Fibroblast of peridontal ligament (primary cell): Measurements from ENCODE around the gene PAPSS2.
A peak's percentile ranks its signal among the peaks of the same experiment; 100 is the strongest.
"Not testable (repeated sequence)": the region's sequence is repeated elsewhere in the genome, so short reads cannot be mapped to it uniquely, and the experiment has no call there.

ENCODE experiments used
- DNase-seq: peaks from one replicate; pipeline ENCODE4 v3.0.0-alpha.2; 2010; ENCODE audit errors: extremely low read depth

PAPSS2 gene

GRCh38 chr10:87705339-87705738 lies 45.7 kb downstream of the PAPSS2 start:
- peak; percentile 15 for DNase-seq

DNA sequence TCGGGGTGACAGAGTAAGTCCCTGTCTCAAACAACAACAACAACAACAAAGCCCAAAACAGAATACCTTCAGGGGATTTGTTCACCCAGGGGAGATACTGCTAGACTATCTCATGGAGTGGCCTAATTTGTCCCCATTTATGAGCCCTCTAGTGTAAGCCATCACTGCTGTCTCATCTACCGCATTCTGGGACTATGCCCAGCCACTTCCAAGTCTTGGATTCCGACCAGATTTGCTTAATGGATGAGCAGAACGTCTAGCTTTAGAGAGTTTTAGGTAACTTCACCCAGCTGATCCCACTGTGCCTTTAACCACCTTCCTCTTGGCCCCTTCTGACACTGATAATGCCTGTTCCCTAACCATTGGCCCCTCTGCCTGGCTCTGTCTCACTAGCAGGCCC lies 47.1 kb downstream of the PAPSS2 start:
- peak; percentile 16 for DNase-seq

- no peak for DNase-seq
Observed at GRCh38 chr10:87707254-87707653, 47.6 kb downstream of the PAPSS2 start.

- DNase-seq, result no peak
Observed at GRCh38 chr10:87712913-87713616, 53.4 kb downstream of the PAPSS2 start.

GRCh38 chr10:87713707-87714106 lies 54.0 kb downstream of the PAPSS2 start:
- no peak for DNase-seq

- DNase-seq, result no peak
Observed at GRCh38 chr10:87715552-87716347, 56.1 kb downstream of the PAPSS2 start.

DNA sequence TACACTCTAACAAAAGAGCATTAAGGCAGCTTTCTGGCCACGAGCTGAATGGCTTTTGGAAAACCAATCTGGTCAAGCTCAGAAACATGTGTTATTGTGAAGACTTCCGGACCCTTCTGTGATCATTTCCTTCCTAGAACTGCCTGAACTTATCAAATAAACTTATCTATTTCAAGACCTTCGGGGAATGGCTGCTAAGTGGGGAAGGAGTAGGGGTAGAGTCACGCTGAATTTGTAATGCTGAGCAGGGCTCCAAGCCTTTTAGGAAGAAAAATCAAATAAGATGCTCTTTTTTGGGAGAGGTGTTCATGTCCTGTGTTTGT lies 56.6 kb downstream of the PAPSS2 start:
- DNase-seq, result no peak

DNA sequence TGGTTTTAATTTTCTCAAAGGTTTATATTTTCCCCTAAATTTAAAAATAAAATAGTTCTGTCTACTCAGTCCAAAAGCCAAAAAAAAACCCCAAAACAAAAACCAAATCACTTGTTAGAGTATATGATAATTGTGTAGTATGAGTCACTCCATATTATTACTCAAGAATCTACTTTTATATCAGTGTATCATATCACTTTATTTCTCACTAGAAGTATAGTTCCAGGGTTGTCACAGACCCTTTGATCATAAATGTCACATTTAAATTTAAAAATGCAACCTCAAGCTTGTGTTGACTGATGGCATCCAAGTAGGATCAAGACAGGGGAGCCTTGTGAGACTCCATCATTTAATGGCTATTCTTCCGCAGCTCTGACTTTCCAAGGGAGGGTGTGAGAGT lies 61.0 kb downstream of the PAPSS2 start:
- no peak for DNase-seq

DNA sequence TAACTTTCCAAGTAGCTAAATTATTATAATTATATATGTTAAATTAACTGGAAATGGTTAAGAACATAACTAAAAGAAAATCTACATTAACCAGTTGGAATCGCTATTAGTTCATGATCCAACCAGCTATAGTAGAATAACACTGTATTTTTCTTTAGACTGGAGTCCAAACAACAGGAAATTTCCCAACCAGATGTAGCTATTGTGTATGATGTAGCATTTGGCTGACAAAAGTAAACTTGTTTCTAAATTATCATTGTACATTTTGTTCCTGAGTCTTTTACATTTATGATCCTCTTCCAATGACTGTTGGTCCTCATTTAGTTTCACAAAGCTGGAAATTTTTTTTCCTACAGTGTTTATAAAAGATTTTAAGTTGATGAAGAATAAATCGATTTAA lies 62.1 kb downstream of the PAPSS2 start:
- DNase-seq, result no peak

DNA sequence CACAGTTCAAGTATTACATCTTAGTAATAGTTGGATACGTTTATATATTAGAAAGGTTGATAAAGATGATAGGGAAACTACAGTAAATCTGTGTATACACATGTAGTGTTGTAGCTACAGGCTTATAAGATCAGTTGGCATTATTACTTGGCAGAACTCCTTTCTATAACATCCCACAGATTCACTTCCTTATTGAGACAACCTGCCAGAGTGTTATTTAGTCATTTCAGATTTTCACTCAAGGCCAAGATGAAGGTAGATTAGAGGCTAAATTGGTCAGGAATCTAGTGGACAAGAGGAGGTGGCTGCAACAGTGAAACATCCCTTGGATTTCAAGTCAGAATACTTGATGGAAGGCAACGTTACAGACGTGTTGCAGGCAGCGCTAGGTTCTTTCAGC lies 63.0 kb downstream of the PAPSS2 start:
- DNase-seq, result no peak

DNA sequence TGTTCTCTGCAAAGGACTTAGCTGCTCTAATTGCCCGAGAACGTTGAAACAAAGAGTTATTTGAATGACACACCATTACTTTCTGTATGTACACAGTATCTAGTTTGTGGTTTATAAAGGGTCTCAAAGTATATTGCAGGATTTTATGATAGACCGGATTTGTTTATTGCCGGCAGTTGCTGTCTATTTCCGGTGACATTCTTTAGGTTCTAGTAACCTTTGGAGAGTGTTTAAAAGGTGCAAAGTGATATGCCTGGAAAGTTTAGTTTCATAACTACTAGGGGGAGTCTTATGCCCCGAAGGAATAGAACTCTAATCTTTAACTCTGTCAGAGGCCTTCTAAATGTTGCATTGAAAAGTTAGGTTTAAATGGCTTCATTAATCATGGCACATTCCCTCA lies 63.8 kb downstream of the PAPSS2 start:
- peak; percentile 19 for DNase-seq

GRCh38 chr10:87724789-87725188 lies 65.1 kb downstream of the PAPSS2 start:
- DNase-seq, result no peak

DNA sequence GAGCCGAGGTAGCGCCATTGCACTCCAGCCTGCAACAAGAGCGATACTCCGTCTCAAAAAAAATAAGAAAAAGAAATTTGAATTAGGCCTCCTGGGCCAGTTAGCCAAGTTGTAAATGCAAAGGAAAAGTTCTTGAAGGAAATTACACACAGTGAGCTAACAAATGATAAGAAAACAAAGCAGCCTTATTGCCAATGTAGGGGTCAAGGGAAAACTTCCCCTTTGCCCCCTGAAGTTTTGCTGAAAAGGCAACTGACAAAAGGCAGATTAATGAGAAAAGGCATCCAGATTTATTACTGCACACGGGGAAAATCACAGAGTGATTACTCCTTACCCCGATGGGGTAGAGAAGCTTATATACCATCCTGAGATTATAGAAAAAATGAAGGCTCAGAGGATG lies 70.3 kb downstream of the PAPSS2 start:
- no peak for DNase-seq

GRCh38 chr10:87733081-87733480 lies 73.4 kb downstream of the PAPSS2 start:
- no peak for DNase-seq

DNA sequence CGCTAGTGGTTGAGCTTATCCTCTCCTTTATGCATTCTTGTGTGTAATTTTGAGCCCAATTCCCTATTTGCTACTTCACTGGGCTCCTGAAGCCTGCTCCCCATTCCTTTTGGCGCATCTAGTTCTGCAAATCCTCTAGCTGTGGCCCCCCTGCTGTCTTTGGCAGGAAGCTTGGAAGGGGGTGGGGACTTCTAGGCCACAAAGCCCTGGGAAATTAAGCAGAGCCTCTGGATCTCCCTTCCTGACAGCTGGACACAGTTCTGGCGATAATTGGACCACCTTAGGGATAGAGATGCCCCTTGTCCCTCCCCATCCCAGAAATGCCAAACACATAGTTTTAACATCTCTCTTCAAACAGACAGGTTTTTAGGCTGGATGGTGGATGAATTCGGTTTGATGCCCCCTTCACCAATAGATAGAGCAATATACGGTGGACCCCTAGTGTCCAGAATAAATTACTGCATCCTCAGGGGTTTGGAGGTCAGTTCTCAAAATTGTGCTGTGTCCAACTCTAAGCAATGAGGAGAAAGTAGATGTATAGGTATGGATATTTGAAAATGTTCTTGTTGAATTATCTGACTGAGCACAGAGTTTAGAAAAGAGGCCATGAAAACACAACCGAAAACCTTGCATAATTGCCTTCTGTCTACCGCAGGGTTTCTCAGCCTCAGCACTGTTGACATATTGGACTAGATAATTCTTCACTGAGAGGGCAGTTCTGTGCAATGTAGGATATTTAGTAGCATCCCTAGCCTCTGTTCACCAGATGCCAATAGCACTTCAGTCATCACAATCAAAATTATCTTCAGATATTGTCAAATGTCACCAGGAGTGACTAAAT lies 75.5 kb downstream of the PAPSS2 start:
- DNase-seq, result peak; percentile 69

DNA sequence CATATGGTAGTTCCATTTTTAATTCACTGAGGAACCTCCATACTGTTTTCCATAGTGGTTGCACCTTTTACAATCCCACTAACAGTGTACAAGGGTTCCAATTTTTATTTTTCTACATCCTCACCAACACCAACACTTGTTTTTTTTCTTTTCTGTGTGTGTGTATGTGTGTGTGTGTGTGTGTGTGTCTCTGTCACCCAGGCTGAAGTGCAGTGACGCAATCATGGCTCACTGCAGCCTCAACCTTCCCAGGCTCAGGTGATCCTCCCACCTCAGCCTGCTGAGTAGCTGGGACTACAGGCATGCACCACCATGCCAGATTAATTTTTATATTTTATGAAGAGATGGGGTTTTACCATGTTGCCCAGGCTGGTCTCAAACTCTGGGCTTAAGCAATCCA lies 78.6 kb downstream of the PAPSS2 start:
- DNase-seq, result not testable (repeated sequence)

GRCh38 chr10:87739703-87740102 lies 80.0 kb downstream of the PAPSS2 start:
- DNase-seq, result no peak

DNA sequence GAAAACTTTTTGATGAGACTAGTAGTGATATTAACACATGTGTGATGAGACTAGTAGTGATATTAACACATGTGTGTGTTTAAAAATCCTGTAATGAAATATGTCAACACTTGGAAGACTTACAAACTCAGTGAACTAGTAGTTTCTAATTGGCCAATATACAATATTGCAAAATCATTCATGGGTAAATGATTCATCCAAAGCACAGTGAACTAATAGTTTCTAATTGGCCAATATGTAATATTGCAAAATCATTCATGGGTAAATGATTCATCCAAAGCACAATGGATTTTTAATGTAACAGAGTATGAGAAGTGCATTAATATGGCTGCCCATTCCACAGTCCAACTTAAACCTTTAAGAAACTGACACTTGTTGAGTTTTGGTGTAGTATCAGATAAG lies 80.6 kb downstream of the PAPSS2 start:
- peak; percentile 91 for DNase-seq

- not testable (repeated sequence) for DNase-seq
Observed at GRCh38 chr10:87742992-87743610, 83.4 kb downstream of the PAPSS2 start.

DNA sequence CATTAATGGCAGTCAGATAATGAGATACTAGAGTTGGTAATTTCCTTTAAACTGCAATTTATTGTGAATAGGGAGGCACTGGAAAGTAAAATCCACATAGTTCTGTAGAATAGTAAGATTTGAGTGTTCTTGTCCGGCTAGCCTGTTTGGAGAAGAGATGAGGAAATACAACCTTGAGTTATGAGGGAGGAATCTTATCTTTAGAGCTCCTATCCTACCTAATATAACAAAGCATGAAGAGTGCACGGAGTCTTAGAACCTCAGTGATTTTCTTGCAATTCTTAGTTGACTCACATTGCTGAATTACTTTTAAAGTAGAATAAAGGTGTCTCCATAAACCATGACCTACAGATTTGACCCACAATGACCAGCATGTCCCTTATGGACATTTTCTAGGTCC lies 84.9 kb downstream of the PAPSS2 start:
- no peak for DNase-seq

DNA sequence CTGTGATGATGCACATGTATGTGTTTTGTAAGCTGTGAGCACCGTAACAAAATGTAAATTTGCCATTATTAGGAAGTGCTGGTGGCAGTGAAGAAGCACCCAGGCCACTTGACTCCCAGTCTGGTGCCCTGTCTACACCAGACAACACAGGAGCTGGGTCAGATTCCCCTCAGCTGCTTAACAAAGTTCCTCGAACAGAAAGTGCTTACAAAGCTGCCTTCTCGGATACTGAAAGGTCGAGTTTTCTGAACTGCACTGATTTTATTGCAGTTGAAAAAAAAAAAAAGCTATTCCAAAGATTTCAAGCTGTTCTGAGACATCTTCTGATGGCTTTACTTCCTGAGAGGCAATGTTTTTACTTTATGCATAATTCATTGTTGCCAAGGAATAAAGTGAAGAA lies 87.2 kb downstream of the PAPSS2 start:
- DNase-seq, result no peak

GRCh38 chr10:87748244-87748643 lies 88.6 kb downstream of the PAPSS2 start:
- not testable (repeated sequence) for DNase-seq
